Measurements from ENCODE around the gene LCORL.
"Not testable (repeated sequence)": the region's sequence is repeated elsewhere in the genome, so short reads cannot be mapped to it uniquely, and the experiment has no call there.

The LCORL gene

DNA sequence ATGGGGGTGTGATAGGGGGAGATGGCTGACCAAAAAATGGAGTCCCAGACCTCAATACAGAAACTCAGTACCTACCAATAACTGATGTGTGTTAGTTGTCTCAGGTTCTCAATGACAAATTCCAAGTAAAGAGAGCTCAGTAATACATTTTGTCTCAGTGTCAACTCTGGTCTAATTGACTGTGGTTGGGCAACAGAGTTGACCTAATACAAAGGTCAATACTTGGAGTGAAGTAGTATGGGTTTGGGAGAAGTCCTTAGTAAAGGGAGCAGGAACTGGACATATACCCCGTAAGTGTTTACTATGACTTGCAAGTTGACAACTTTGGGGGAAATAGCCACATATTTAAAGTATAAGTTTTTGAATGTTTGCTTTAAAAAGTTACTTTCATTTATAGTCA is 20.5 kb upstream of the LCORL start:
- H3K4me1 ChIP-seq (ENCODE audit: control insufficient read depth, insufficient read depth, low read length): no peaks in the 10 kb centered on the region
- no peaks in the 10 kb centered on the region for H3K36me3 ChIP-seq (ENCODE audit: control insufficient read depth, insufficient read depth, low read length, severe bottlenecking)
- H3K9ac ChIP-seq (ENCODE audit: low read length): no peak overlapping the region
- no peak for DNase-seq (ENCODE audit: low read depth)
- H3K27me3 ChIP-seq (replicated peaks; ENCODE audit: control insufficient read depth, insufficient read depth, low read length): no peaks in the 10 kb centered on the region
- no peak overlapping the region for H3K4me3 ChIP-seq (ENCODE audit: low read length)
- H3K9me3 ChIP-seq (ENCODE audit: control insufficient read depth, low read length): no peaks in the 10 kb centered on the region

DNA sequence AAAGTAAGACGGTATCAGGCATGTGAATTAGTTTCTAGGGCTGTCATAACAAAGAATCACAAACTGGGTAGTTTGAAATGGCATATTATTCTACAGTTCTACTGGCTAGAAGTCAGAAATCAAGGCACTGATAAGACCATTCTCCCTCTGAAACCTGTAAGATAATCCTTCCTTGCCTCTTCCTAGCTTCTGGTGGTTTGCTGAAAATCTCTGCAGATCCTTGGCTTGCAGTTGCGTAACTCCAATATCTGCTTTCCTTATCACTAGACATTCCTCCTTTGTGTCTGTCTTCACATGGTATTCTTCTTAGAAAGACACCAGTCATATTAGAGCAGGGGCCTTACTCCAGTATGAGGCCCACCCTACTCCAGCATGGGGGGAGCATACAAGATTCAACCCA is 19.6 kb upstream of the LCORL start:
- no peak overlapping the region for H3K4me3 ChIP-seq (ENCODE audit: low read length)
- no peak for DNase-seq (ENCODE audit: low read depth)
- H3K27me3 ChIP-seq (replicated peaks; ENCODE audit: control insufficient read depth, insufficient read depth, low read length): no peaks in the 10 kb centered on the region
- H3K9ac ChIP-seq (ENCODE audit: low read length): no peak overlapping the region
- no peaks in the 10 kb centered on the region for H3K4me1 ChIP-seq (ENCODE audit: control insufficient read depth, insufficient read depth, low read length)
- no peaks in the 10 kb centered on the region for H3K9me3 ChIP-seq (ENCODE audit: control insufficient read depth, low read length)
- no peaks in the 10 kb centered on the region for H3K36me3 ChIP-seq (ENCODE audit: control insufficient read depth, insufficient read depth, low read length, severe bottlenecking)

- no peaks in the 10 kb centered on the region for H3K9me3 ChIP-seq (ENCODE audit: control insufficient read depth, low read length)
- no peak overlapping the region for H3K4me3 ChIP-seq (ENCODE audit: low read length)
- H3K4me1 ChIP-seq (ENCODE audit: control insufficient read depth, insufficient read depth, low read length): peaks cover 4% of the 10 kb centered on the region
- DNase-seq (ENCODE audit: low read depth): peak; percentile 19
- H3K36me3 ChIP-seq (ENCODE audit: control insufficient read depth, insufficient read depth, low read length, severe bottlenecking): no peaks in the 10 kb centered on the region
- no peaks in the 10 kb centered on the region for H3K27me3 ChIP-seq (replicated peaks; ENCODE audit: control insufficient read depth, insufficient read depth, low read length)
- H3K9ac ChIP-seq (ENCODE audit: low read length): no peak overlapping the region
Observed at GRCh38 chr4:18039113-18039512, 17.6 kb upstream of the LCORL start.

- H3K36me3 ChIP-seq (ENCODE audit: control insufficient read depth, insufficient read depth, low read length, severe bottlenecking); H3K4me3 ChIP-seq (ENCODE audit: low read length); DNase-seq (ENCODE audit: low read depth); H3K9me3 ChIP-seq (ENCODE audit: control insufficient read depth, low read length); H3K27me3 ChIP-seq (replicated peaks; ENCODE audit: control insufficient read depth, insufficient read depth, low read length); H3K9ac ChIP-seq (ENCODE audit: low read length): not testable (repeated sequence)
- H3K4me1 ChIP-seq (ENCODE audit: control insufficient read depth, insufficient read depth, low read length): peaks cover 13% of the 10 kb centered on the region
Observed at GRCh38 chr4:18036369-18036768, 14.8 kb upstream of the LCORL start.

DNA sequence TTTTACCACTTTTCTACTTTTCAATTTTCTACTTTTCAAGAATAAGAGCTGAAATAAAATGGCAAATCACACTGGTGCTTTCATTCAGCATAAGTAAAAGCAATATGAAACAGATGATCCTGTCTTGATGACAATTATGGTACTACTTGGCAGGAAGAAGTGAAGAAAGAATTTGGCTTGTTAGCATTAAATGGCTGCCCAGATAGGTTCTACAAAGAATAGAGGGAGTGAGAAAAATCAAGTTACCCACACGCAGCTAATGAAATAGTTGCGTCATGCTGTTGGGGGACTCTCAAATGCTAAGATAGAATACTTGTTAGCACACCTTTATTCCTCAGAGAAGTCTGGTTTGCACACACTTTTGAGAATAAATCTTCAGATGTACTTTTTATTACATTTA is 12.5 kb upstream of the LCORL start:
- no peaks in the 10 kb centered on the region for H3K36me3 ChIP-seq (ENCODE audit: control insufficient read depth, insufficient read depth, low read length, severe bottlenecking)
- H3K4me3 ChIP-seq (ENCODE audit: low read length): peak overlapping the region; percentile 67
- peak; percentile 61 for DNase-seq (ENCODE audit: low read depth)
- no peaks in the 10 kb centered on the region for H3K27me3 ChIP-seq (replicated peaks; ENCODE audit: control insufficient read depth, insufficient read depth, low read length)
- peak overlapping the region; percentile 69 for H3K9ac ChIP-seq (ENCODE audit: low read length)
- H3K9me3 ChIP-seq (ENCODE audit: control insufficient read depth, low read length): no peaks in the 10 kb centered on the region
- H3K4me1 ChIP-seq (ENCODE audit: control insufficient read depth, insufficient read depth, low read length): peaks cover 13% of the 10 kb centered on the region

DNA sequence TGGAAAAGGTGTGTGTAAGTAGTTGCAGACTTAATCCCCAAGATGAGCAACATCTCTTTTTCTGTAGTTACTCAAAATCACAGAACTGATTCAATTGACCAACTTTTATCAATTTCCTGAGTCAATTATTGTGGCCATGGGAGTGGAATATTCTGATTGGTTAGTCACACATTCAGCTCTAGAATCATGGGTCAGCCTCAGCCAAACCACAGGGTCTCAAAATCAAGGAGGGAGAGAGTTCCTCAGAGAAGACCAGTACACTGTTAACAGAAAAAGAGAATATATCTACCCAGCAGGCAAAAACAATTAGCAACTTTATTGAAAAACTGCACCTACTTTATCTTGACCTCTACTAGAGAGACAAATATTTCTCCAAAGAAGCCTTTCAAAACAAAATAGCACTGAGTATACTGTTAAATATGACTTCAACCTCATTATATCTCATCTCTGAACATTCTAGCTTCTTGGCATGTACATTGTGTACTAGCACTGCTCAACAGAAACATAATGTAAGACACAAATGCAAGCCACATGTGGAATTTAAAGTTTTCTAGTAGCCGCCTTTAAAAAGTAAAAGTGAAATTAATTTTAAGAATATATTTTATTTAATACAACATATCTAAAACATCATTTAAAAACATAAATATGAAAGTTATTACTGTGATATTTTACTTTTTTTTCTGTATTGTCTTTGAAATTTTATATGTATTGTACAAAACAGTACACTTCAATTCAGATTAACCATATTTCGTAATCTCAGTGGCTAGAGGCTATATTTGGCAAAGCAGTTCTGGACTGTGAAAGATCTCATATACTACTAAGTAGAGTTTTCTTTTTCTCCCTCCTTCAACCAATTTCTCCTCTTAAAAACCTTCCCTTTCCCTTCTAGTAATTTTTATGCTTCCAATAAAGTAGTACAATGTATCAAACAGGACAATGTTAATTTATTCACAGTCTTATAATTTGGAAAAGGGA is 11.8 kb upstream of the LCORL start:
- DNase-seq (ENCODE audit: low read depth): peak; percentile 88
- Histone ChIP-seq H3K27me3 (replicated peaks; ENCODE audit: control insufficient read depth, insufficient read depth, low read length) (no peaks in the 10 kb centered on the region), H3K4me1 (ENCODE audit: control insufficient read depth, insufficient read depth, low read length) (peaks cover 13% of the 10 kb centered on the region), H3K9me3 (ENCODE audit: control insufficient read depth, low read length) (no peaks in the 10 kb centered on the region), H3K4me3 (ENCODE audit: low read length) (peak overlapping the region; percentile 67), H3K36me3 (ENCODE audit: control insufficient read depth, insufficient read depth, low read length, severe bottlenecking) (no peaks in the 10 kb centered on the region), H3K9ac (ENCODE audit: low read length) (peak overlapping the region; percentile 69)

DNA sequence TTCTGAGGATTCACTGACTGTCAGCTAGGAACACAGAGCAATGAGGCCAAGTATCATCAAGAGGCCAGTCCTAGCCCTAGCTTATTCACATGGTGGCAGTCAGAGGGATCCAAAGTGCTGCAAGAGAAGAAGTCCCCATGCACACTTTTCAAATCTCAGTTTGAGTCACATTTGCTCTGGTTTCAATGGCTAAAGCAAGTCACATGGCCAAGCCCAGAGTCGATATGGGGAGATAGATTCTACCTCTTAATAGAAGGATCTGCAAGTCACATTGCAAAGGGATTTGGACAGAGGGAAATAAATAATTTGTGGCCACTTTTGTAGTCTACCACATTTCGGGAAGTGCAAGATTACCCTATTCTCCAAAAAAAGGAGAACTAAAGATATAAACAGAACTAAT is 3.7 kb upstream of the LCORL start:
- no peak overlapping the region for H3K4me3 ChIP-seq (ENCODE audit: low read length)
- no peak overlapping the region for H3K9ac ChIP-seq (ENCODE audit: low read length)
- H3K27me3 ChIP-seq (replicated peaks; ENCODE audit: control insufficient read depth, insufficient read depth, low read length): no peaks in the 10 kb centered on the region
- H3K4me1 ChIP-seq (ENCODE audit: control insufficient read depth, insufficient read depth, low read length): peaks cover 6% of the 10 kb centered on the region
- no peak for DNase-seq (ENCODE audit: low read depth)
- H3K36me3 ChIP-seq (ENCODE audit: control insufficient read depth, insufficient read depth, low read length, severe bottlenecking): no peaks in the 10 kb centered on the region
- no peaks in the 10 kb centered on the region for H3K9me3 ChIP-seq (ENCODE audit: control insufficient read depth, low read length)

DNA sequence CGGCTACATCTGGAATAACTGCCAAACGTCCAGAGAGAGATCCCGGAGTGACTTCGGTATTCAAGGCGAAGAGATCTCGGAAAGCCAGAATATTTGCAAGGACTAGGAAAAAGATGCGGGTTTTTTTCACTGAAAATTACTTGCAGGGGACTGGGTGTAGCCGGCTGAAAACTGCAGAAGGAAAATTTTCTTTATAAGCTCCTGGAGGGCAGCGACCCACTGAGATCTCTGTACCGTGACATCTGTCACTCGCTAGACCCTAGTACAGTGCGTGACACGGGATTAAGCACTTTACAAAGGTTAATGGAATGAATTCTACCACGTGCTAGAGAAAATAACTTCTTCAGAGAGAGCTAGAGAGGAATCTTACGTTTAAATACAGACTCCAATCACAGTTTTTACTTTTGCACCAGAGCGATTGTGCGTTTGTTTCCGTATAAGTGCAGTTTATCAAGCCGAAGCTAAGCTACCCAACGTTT is 1.1 kb upstream of the LCORL start:
- H3K9me3 ChIP-seq (ENCODE audit: control insufficient read depth, low read length): no peaks in the 10 kb centered on the region
- DNase-seq (ENCODE audit: low read depth): no peak
- no peaks in the 10 kb centered on the region for H3K36me3 ChIP-seq (ENCODE audit: control insufficient read depth, insufficient read depth, low read length, severe bottlenecking)
- peaks cover 12% of the 10 kb centered on the region for H3K4me1 ChIP-seq (ENCODE audit: control insufficient read depth, insufficient read depth, low read length)
- no peaks in the 10 kb centered on the region for H3K27me3 ChIP-seq (replicated peaks; ENCODE audit: control insufficient read depth, insufficient read depth, low read length)
- H3K9ac ChIP-seq (ENCODE audit: low read length): peak overlapping the region; percentile 90
- H3K4me3 ChIP-seq (ENCODE audit: low read length): peak overlapping the region; percentile 90

DNA sequence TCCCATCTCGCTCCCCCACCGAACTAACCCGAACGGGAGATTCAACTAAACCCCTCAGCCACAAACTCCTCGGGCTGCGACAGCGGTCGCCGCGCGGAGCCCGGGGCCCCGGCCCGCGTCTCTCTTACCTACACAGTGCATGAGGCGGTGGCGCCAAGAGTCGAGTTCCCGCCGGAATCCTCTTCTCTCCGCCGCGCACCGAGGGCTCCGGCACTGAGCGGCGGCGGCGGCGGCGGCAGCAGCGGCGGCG is 160 bp downstream of the LCORL start:
- no peaks in the 10 kb centered on the region for H3K9me3 ChIP-seq (ENCODE audit: control insufficient read depth, low read length)
- peaks cover 12% of the 10 kb centered on the region for H3K4me1 ChIP-seq (ENCODE audit: control insufficient read depth, insufficient read depth, low read length)

DNA sequence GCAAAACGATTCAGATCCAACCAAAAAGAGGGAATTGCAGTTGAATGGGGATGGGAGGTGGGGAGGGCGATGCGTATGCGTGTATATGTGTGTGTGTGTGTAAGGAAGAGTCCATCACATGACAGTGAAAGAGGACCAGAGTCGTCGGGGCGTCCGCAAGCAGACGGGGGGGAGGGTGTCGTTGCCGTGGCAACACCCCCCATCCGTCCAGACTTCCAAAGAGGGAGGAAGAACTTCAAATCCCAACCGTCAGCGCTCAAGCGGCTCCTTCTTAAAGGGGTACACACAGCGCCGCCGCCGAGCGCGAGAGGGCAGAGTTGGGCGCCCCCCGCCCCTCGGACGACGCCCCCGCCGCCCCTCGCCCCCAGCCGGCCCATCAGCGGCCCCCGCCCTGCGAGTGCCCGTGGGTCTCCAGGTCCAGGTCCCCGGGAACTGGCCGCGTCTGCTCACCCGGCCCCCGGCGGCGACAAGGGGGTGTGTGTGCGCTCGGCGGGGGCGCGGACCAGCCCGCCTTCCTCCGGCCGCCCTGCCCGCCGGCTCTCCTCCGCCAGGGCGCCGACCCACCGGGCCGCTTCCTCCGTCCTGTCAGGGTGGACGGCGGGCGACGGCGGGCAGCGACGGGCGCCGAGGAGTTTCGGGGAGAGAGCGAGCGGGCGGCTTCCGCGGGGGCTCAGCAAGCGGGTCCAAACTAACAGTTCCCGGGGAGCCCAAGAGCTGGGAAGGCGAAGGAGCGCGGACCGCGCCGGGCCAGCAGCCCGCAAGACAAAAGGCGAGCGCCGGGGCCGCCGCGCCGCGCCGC is 685 bp downstream of the LCORL start:
- peak; percentile 78 for DNase-seq (ENCODE audit: low read depth)
- Histone ChIP-seq H3K9me3 (ENCODE audit: control insufficient read depth, low read length) (no peaks in the 10 kb centered on the region), H3K4me1 (ENCODE audit: control insufficient read depth, insufficient read depth, low read length) (peaks cover 12% of the 10 kb centered on the region), H3K27me3 (replicated peaks; ENCODE audit: control insufficient read depth, insufficient read depth, low read length) (no peaks in the 10 kb centered on the region), H3K4me3 (ENCODE audit: low read length) (peak overlapping the region; percentile 90), H3K9ac (ENCODE audit: low read length) (peak overlapping the region; percentile 90), H3K36me3 (ENCODE audit: control insufficient read depth, insufficient read depth, low read length, severe bottlenecking) (no peaks in the 10 kb centered on the region)

More for the DNA sequence above, 160 bp downstream of the LCORL start:
- Histone ChIP-seq H3K4me3 (ENCODE audit: low read length) (peak overlapping the region; percentile 90), H3K36me3 (ENCODE audit: control insufficient read depth, insufficient read depth, low read length, severe bottlenecking) (no peaks in the 10 kb centered on the region), H3K27me3 (replicated peaks; ENCODE audit: control insufficient read depth, insufficient read depth, low read length) (no peaks in the 10 kb centered on the region), H3K9ac (ENCODE audit: low read length) (peak overlapping the region; percentile 90)
- DNase-seq (ENCODE audit: low read depth): no peak

- Histone ChIP-seq H3K9ac (ENCODE audit: low read length) (peak overlapping the region; percentile 78), H3K27me3 (replicated peaks; ENCODE audit: control insufficient read depth, insufficient read depth, low read length) (no peaks in the 10 kb centered on the region), H3K4me3 (ENCODE audit: low read length) (peak overlapping the region; percentile 90), H3K9me3 (ENCODE audit: control insufficient read depth, low read length) (no peaks in the 10 kb centered on the region), H3K36me3 (ENCODE audit: control insufficient read depth, insufficient read depth, low read length, severe bottlenecking) (no peaks in the 10 kb centered on the region), H3K4me1 (ENCODE audit: control insufficient read depth, insufficient read depth, low read length) (peaks cover 12% of the 10 kb centered on the region)
- DNase-seq (ENCODE audit: low read depth): peak; percentile 49
Observed at GRCh38 chr4:18020145-18020670, 1.3 kb downstream of the LCORL start.
